SU-DHL-6 (cell line): ENCODE data around the gene AHRR.

ENCODE experiments used
- EZH2phosphoT487 ChIP-seq: fragments of 200-600 bp; sonication (generic), shearing (Covaris generic); conservative IDR thresholded peaks from 2 replicates; pipeline ENCODE4 v1.6.1; 2018; ENCODE audit warnings: mild to moderate bottlenecking, antibody characterized with exemption, low read length, moderate library complexity, mixed read lengths
- TF ChIP-seq, protein P1 (sequence below): fragments of 200-600 bp; sonication (generic); IDR thresholded peaks from one replicate; pipeline ENCODE4 v1.5.1; 2017; ENCODE audit warnings: antibody characterized with exemption, mild to moderate bottlenecking, low read length, moderate library complexity; ENCODE audit not compliant: insufficient read depth, poor library complexity, severe bottlenecking

DNA sequence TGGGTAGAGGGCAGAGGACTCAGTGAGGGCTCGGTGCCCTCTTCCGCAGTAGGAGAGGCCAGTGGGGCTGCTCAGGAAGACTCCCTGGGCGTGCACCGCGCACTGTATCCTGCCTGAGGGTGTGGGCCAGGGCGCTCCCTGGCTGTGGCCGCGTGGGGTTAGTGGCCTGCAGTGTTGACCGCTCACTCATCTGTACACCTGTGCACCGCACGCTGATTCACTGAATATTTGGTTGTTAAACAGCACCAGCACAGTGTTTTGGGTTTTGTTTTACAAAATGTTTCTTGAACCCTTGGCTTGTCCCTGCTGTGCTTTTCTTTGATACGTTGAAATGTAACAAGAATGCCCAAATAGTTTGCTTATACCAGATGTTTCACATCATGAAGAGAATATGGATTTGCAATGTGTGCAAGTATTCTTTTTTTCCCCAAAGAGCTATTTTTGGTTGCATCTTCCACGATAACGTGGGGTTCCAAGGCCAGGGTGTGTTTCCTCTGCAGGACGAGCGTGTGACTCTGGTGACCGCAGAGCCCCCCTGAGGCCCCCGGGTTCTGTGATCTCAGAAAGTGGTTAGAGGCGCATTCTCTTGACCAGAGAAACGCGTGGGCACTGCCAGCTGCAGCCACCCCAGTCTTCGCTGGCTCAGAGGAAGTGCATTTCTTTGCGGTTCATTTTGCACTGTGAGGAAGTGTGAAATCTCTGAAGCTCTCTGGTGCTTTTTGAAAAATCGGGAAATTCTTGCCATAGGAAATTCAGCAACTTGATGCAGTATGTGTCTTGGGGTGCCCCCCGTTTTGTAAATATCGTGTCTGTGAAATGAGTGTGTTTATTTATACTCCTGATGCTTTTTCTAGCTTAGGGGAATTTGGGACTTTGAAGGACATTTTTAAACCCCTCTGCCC is 46.9 kb downstream of the AHRR start:
- TF ChIP-seq, protein P1, sequence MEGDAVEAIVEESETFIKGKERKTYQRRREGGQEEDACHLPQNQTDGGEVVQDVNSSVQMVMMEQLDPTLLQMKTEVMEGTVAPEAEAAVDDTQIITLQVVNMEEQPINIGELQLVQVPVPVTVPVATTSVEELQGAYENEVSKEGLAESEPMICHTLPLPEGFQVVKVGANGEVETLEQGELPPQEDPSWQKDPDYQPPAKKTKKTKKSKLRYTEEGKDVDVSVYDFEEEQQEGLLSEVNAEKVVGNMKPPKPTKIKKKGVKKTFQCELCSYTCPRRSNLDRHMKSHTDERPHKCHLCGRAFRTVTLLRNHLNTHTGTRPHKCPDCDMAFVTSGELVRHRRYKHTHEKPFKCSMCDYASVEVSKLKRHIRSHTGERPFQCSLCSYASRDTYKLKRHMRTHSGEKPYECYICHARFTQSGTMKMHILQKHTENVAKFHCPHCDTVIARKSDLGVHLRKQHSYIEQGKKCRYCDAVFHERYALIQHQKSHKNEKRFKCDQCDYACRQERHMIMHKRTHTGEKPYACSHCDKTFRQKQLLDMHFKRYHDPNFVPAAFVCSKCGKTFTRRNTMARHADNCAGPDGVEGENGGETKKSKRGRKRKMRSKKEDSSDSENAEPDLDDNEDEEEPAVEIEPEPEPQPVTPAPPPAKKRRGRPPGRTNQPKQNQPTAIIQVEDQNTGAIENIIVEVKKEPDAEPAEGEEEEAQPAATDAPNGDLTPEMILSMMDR, result no peak
- no peak for TF ChIP-seq EZH2phosphoT487
